UCSD-AML1 (cell line): ENCODE measurements around the gene JUND.
A peak's percentile ranks its signal among the peaks of the same experiment; 100 is the strongest.

ENCODE experiments used
- DNase-seq: peaks from one replicate; lab custom pipeline; 2025; ENCODE audit not compliant: unreplicated experiment; lab: John Stamatoyannopoulos, UW

JUND gene

DNA sequence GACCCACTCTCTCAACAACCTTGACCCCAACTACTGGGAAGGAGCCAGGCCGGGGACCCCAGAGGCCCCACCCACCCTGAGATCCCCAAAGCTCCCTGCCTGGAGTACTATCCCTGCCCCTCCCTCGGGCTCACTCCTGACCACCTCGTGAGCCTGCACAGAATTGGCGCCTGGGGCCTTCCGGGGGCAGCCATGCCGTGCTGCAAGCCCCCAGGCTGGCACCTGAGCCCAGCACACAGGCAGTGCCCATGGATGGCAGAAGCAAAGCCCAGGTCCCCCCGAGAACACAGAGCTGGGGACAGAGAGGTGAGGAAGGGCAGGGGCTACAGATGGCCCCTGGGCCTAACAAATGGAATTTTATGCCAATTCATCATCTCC is 27.5 kb upstream of the JUND start:
- no peak for DNase-seq

DNA sequence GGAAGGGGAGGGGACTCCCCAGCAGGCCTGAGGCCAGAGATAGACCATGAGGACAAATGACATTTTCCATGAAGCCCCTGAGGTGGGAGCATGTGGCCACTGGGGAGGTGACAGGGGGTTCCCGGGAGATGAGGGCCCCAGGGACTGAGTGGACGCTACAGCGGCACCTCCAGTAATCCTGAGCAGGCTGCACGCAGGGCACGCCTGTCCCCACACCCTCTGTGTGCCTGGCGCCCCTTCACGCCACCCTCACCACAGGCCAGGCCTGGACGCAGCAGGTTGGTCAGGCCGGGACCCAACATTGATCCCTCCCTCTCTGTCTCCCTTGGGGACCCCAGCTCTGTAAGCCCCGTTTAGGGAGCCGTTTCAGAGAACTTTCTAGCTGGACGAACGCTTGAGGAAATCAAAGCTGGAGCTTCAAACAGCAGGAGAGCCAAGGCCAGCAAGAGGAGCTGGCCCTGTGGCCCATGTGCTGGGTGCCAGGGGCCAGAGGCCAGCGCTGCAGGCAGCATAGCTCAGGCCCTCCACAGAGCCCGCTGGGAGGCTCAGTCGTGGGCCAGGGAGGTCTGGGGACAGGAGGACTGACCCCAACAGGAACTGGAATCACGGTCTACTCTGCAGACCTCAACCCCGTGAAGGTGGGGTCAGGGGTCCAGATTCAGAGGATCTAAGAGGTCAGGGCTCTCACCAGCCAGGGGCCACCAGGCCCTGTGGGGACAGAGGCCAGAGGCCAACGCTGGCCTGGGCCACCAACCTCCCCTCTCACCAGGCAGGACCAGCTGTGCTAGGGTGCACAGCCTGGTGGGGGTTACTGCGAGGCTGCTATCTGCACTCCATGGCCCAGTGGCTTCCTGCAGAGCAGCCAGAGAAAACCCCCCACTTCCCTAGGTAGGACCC is 26.9 kb upstream of the JUND start:
- no peak for DNase-seq

DNA sequence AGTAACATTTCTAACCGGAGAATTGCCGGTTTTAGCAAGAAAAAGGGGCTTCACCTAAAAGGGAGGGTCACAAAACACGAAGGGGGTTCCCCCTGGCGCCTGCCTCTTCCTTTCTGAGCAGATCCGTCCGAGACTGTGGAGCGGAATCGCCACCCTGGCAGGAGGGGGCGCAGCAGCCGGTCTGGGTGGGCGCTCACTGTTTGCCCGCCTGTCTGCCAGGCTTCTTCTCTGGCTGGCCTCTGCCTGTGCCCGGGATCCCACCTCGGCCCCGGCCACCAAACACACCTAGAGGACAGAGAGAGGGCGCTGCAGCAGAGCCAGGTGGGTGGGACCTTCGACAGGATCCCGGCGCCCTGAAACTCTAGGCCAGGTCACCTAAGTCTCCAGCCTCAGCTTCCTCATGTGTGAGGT is 25.9 kb upstream of the JUND start:
- no peak for DNase-seq

DNA sequence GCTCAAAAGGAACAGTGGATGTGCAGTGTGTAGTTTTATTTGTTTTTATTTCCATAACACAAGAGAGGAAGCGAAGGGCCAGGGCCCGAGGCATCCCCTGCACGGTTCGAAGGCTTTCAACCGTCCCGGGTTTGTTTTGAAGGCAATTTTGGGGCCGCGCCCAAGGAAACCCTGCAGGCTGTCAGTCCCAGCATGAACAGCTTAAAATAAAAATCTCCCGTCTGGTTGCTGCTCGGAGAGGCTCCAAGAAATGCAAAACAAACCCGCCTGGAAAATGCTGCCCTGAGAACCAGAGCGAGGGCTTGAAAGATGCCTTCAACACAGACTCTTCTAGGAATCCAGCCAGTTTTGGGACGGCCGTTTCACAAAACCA is 25.5 kb upstream of the JUND start:
- no peak for DNase-seq

DNA sequence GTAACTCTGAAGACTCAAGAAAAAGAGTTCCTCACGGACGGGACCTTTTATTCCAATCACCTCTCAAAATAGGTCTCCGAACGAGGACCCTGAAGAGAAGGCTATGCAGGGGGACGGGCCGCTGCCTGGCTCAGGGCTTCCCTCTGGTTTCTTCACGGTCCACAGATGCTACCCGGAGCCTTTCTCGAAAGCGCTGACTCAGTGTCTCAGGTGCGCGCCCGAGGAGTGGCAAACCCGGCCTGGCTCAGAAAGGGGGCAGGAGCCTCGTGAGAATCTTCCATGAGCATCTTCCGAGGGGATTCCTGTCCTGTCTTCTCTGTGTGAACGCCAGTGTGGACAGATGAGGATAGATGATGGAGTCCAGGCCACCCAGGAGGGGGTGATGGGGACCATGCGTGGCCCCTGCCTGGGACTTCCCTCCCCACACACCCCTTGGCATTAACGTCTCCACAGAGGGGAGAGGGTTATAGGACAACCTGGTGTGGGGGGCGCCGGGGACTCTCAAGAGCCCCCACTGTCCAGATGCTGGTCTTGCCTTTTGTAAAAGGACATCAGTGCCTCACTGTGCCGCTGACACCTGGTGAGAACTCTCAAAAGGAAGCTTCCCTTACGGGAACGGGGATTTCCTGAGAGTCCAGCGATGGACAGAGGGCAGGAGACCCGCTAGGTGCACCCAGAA is 24.9 kb upstream of the JUND start:
- DNase-seq: no peak

DNA sequence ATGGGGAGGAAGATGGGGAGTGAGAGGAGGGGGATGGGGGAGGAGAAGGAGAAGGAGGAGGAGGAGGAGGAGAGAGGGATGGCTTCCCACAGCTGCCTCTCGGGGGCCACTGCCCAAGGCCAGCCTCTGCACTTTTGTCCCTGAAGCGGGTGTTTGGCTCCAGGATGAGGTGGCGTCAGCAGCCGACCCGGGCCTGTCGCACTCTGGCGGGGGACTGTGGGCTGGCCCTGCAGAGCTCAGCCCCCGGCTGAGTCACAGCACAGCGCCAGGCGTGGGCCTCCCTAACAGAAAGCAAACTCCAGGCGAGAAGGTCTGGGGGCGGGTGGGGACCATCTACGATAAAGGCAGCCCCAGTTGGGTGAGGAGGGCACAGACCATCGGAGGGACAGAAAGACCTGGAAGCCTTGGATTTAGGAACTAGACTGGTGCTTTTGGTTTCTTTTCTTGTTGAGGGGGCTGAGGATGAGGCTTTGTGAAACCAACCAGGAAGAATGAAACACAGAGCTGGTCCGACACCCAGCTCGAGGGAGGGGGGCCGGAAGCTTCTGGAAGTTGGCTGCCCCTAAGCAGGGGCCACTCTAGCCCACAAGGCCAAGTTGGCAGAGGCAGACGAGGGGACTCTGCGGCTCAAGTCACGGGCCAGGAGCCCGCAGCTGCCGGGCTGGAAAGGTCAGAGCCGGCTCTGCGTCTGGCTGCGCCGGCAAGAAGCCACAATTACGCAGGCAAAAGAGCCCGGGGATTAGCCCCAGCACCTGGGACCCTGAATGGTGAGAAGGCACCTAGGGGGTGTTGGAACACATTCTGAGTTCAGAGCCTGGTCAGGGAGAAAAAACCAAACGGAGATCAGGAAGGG is 23.3 kb upstream of the JUND start:
- DNase-seq: peak; percentile 89

DNA sequence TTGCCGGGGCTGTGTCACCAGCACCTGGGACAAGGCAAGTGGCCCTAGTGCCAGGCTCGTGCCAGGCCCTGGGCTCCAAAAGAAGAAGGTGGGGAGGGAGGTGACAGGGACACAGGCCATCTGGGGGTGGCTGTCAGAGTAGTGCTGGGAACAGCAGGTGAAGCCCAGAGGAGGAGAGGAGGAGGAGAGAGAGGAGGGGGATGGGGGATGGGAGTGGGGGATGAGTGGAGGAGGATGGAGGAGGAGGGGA is 22.7 kb upstream of the JUND start:
- DNase-seq: no peak

DNA sequence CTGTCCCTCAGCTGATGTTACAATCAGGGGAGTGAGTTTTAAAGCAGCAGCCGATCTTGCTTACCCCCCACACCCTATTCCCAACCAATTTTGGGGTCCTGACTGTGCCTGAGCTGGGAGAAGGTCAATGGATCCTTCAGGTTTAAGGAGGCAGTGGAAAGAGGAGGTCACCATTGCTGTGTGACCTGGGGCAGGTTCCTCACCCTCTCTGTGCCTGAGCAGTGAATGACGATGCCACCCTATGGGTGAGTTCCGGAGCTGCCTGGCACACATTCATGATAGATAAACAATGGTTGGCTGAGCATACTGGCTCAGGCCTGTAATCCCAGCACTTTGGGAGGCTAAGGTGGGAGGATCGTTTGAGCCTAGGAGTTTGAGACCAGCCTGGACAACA is 20.3 kb upstream of the JUND start:
- DNase-seq: no peak

DNA sequence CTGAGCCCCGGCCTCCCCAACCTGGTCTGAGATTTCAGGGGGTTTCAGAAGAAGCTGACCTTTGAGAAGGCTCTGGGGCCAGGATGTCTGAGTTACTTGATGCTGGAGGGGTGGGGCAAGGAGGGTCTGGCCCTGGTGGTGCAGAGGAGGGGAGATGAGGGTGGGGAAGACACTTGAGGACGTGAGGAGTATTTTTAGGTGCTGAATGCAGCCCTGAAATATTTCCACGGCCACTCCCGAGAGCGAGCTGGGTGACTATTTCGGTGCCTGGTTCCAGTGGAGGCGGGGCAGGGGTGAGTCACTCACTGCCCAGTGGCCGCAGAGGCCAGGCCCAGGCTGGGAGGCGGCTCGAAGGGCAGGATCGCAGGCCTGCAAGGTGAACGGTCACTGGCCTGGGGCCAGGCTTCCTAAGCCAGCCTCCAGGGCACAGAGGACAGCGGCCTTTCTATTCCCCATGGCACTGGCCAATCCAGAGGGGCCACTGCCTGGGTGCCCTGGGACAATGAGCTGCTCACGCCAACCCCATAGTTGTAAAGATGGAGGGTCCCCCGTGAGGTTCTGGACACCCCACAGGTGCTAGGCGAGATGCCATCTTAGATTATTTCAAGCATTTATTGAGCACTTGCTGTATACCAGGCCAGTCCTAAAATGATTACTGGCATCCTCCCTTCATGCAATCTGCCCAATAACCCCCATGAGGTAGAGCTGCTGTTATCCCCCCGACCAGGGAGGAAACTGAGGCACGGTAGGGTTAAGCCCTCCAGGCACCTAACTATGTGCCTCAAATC is 19.7 kb upstream of the JUND start:
- no peak for DNase-seq

DNA sequence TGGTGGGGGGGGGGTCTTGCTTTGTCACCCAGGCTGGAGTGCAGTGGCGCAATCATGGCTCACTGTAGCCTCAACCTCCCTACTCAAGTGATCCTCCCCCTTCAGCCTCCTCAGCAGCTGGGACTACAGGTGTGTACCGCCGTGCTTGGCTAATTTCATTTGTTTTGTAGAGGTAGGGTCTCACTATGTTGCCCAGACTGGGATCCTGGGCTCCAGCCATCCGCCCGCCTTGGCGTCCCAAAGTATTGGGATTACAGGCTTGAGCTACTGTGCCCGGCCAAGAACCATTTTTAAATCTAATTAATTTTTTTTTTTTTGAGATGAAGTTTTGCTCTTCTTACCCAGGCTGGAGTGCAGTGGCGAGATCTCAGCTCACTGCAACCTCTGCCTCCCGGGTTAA is 18.2 kb upstream of the JUND start:
- DNase-seq: no peak

DNA sequence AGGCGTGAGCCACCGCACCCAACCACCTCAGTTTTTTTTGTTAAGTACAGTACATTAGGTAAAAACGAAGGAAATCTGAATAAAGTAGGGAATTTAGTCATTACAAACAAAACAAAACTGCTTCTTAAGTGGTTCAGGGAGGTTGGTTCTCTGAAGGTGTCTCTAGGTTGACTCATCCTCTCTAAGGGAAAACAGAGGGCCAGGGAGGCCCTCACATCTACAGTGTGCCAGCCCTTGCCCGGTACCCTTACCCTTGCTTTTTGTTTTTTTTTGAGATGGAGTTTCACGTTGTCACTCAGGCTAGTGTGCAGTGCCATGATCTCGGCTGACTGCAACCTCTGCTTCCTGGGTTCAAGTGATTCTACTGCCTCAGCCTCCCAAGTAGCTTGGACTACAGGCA is 17.2 kb upstream of the JUND start:
- DNase-seq: no peak

DNA sequence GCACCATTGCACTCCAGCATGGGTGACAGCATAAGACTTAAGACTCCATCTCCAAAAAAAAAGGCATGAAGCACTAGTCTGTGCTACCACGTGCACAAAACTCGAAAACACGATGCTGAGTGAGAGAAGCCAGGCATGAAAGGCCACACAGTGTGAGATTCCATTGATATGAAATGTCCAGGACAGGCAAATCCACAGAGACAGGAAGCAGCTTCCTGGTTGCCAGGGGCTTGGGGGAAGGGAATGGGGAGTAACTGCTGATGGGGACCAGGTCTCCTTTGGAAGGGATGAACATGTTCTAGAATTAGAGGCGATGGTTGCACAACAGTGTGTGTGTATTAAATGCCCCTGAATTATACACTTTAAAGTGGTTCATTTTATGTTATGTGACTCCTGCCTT is 15.9 kb upstream of the JUND start:
- DNase-seq: no peak

DNA sequence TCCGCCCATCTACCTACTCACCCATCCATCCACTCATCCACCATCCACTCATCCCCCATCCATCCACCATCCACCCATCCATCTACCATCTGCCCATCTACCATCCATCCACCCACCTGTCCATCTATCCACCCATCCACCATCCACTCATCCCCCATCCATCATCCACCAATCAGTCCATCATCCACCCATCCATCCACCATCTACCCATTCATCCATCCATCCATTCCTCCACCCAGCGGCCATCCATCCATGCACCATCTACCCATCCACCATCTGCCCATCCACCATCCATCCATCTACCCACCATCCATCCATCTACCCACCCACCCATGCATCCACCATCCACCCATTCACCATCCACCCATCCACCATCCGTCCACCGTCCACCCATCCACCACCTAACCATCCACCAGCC is 13.6 kb upstream of the JUND start:
- no peak for DNase-seq

DNA sequence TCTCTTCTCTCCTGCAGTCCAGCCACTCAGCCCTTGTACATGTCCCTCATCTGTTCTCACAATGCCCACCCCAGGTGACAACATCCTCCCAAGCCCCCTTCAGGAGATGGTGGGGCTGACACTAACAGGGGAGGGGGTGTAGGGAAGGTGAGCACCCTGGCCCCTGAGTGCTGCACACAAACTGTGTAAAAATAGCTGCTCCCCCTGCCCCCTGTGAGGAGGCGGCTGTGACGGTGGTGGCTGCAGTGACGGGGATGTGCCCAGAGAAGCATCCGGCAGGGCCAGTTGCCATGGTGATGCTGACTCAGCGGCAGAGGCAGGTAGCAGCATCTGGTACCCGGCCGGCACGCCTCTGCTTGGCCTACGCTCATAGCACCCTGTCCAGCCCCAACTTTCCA is 13.0 kb upstream of the JUND start:
- DNase-seq: no peak

DNA sequence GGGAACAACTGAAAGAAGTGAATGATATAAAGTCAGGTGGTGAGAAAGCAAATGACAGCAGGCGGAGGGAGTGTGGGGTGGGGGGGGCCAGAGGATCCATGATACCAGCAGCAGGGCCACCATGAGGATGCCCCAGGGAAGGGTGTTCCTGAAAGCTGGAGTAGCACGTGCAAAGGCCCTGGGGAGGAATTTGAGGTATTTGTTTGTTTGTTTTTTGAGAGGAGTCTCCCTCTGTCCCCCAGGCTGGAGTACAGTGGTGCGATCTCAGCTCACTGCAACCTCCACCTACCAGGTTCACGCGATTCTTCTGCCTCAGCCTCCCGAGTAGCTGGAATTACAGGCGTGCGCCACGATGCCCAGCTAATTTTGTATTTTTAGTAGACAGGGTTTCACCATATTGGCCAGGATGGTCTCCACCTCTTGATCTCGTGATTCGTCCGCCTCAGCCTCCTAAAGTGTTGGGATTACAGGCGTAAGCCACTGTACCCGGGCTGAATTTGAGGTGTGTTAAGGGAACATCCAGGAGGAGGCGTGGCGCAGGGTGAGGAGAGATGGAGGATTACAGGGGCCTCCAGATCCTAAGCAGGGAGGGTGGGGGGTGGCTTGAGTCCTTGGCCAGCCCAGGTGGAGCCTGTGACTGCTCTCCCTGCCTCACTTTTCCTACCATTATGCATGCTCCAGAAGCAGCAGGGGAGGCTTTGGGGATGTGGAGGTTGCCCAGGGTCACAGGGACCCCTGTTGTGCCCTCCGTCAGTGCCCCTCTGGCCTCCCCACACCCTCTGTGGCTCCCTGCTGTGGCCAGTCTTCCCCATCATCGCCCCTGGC is 12.4 kb upstream of the JUND start:
- DNase-seq: no peak

DNA sequence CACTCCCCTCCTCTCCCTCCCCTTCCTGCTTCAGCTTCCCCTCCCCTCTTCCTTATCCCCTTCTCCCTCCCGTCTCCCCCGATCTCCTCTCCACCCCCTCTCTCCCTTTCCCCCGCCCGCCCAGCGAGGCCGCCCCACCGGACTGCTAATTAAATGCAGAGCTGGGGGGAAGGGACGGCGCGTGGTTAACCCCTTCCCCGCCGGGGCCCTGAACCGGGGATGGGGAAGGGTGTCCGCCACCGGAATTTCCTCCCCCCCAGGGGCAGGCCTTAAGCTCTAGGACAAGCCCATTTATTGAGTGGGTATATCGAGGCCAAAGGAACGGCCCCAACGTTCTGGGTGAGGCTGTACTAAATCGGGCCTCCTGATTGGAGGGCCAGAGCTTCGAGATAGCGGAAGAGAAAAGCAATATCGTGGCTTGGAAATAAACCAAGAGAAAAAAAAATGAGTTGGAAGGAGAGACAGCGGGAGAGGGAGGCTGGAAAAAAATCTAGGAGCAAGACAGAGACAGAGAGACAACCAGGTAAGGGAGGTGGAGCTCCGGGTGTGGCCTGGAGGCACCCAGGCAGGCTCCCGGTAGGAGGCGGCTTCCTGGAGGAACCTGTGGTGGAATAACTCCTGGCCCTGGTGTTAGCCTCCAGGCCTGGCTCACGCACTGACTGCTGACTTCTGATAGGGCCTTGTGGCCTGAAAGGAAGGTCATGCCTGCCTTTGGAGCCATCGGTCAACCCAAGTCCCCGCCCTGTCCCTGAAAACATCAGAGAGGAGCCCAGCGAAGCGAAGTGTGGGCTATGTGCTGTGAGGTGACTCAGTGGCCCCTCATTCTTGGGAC is 11.6 kb upstream of the JUND start:
- peak; percentile 90 for DNase-seq

DNA sequence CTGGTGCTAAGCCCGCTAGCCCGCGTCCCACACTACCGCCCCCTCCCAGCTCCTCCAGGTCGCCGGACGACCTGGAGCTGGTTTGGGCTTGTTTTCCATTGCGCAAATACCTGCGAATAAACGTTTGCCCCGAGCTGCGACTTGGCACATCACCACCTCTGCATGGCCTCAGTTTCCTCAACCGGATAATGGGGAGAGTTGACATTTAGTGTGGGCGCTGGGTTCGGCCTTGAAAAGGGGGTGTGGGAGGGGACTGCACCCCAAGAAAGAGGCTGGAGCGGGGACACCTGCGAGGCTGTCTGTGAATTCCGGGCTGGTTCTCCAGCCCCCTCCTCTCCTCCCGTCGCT is 11.0 kb upstream of the JUND start:
- no peak for DNase-seq

DNA sequence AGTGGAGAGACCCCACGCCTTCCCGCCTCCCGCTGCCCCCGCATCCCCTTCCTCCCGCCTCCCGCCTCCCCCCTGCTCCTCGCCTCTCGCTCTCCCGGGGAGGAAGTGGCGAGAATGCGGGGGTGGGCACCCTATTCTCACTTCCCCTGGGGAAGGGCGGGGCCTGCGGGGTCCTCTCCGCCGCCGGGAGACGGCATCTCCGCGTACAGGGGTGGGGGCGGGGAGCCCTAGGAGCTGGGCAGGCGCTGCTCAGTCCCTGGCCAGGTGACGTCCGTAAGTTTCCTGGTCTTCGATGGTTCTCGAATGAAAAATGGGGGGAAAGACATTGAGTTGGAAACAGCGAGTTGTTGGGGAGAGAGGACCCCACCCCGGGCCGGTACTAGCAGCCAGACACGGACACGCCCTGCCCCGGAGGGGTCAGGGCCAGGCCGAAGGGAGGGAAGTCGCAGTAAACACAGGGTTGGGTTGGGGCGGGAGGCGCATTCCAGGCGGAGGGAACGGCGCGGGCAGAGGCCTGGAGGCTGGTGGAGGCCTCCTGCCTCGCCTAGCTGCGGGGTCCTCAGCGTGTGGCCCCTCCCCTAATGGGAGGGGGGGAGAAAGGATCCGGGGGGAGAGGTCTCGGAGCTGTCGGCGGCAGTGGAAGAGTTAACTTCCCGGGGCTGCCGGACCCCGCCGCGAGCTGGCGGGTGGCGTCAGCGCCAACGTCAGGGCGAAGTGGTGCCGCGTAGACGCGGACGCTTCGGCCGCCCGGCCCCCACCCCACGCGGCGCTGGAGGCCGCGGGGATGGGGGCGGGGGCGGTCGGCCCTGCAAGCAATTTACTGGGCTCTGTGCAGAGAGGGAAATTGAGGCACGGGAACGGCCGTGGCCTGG is 10.4 kb upstream of the JUND start:
- DNase-seq: peak; percentile 94
